ENCODE results near the gene LILRA5. TPM values are rescaled to one million over a fixed set of nuclear protein-coding genes. Genes with fewer than 3 reads are reported as not detected.

The LILRA5 gene
- total and polyA plus RNA-seq, 2 donors (not counting 1 experiment from before 2014, with no cell fraction given), result 1.8 TPM; not detected in 1

- DNase-seq, result no peak
- H2AFZ ChIP-seq (ENCODE audit: insufficient read depth, low read depth, low read length, poor library complexity, severe bottlenecking), result no peak overlapping the region
- Mint-ChIP-seq H3K9me3 (ENCODE audit: insufficient read depth) (peaks cover 2% of the 10 kb centered on the region), H3K4me1 (peaks cover 35% of the 10 kb centered on the region), H3K4me3 (no peak overlapping the region), H3K27ac (peak overlapping the region; percentile 46), H3K27me3 (peaks cover 4% of the 10 kb centered on the region)
- ChIA-PET CTCF (interaction anchor here (0.7 to 13.5 kb wide), 9 partner anchors 14 to 65 kb away, joined by 3 to 235 read pairs (median 5); partner anchors contain the start of gene LILRA4), POLR2A (no interaction called here)
- intact Hi-C loops (cut with micrococcal nuclease), result loop anchor here (1.0 to 2.0 kb wide), 3 partner anchors 21 to 66 kb away; no protein-coding TSS in a partner anchor
- H3K9ac ChIP-seq (ENCODE audit: low read length), result no peak overlapping the region
- WGBS (ENCODE audit: insufficient coverage), result 57% methylated on average over 3 of the region's 5 CpGs
- peaks cover 4% of the 10 kb centered on the region for H3K79me2 ChIP-seq (ENCODE audit: control insufficient read depth, insufficient read depth, low read length)
- H3K36me3 ChIP-seq (replicated peaks in 1 of 2; ENCODE audit: control extremely low read depth in 1 of 2, control insufficient read depth in 1 of 2, extremely low read depth in 1 of 2, insufficient read depth in 2 of 2, low read length in 1 of 2), result no peaks in the 10 kb centered on the region
- no peak overlapping the region for H3K4me3 ChIP-seq (ENCODE audit: control extremely low read depth in 1 of 5, extremely low read depth in 1 of 5, insufficient read depth in 1 of 5, low read depth in 2 of 5, low read length in 4 of 5)
- H3K9me3 ChIP-seq (ENCODE audit: control extremely low read depth in 1 of 3, control insufficient read depth in 2 of 3, insufficient read depth in 1 of 3, low read length in 2 of 3), result peaks cover 0 to 8% (median 0%) of the 10 kb centered on the region in 3 donors
- peak overlapping the region; percentile 32 for H3K4me2 ChIP-seq (replicated peaks; ENCODE audit: low read depth, low read length, poor library complexity, severe bottlenecking)
- H3K27ac ChIP-seq (ENCODE audit: low read length in 2 of 2), result no peak overlapping the region
- ATAC-seq (ENCODE audit: low read depth), result peak; percentile 25
- no peaks in the 10 kb centered on the region for H4K20me1 ChIP-seq (ENCODE audit: control insufficient read depth, insufficient read depth, low read length, poor library complexity, severe bottlenecking)
- H3K4me1 ChIP-seq (ENCODE audit: control insufficient read depth in 2 of 2, insufficient read depth in 2 of 2, low read length in 2 of 2), result peaks cover 39 to 48% of the 10 kb centered on the region in 2 donors
- TF ChIP-seq CTCF (IDR thresholded peaks at IDR 0.05), result no peak
- TF ChIP-seq EZH2 (IDR thresholded peaks at IDR 0.05; ENCODE audit: borderline replicate concordance, insufficient read depth, low read depth, low read length, poor library complexity, severe bottlenecking), result no peak
- H3K27me3 ChIP-seq (replicated peaks in 1 of 4; ENCODE audit: control extremely low read depth in 1 of 4, control insufficient read depth in 3 of 4, insufficient read depth in 4 of 4, low read length in 3 of 4), result no peaks in the 10 kb centered on the region
Observed at GRCh38 chr19:54325631-54326030, 12.7 kb upstream of the LILRA5 start.

DNA sequence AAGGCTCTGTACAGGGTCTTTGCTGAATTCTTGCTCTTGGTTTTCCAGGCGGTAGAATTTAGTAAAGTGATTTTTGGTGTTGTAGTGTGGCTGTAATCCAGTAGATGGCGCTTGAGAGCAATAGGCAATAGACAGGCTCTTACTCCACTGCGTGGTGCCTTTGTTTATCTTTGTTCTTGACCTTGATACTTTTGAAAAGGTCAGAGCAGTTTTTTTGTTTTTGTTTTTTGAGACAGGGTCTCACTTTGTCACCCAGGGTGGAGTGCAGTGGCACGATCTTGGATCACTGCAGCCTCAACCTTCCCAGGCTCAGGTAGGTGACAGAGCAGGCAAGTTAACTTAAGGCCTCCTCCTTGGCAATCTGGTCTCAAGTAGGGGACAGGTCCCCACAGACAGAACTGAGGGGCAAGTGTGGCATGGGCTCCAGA lies 12.2 kb upstream of the LILRA5 start:
- Mint-ChIP-seq H3K27me3 (peaks cover 8% of the 10 kb centered on the region), H3K9me3 (ENCODE audit: insufficient read depth) (peaks cover 2% of the 10 kb centered on the region), H3K4me1 (peaks cover 39% of the 10 kb centered on the region), H3K27ac (peak overlapping the region; percentile 74), H3K4me3 (peak overlapping the region; percentile 42)
- Histone ChIP-seq H3K79me2 (ENCODE audit: control insufficient read depth, insufficient read depth, low read length) (peaks cover 4% of the 10 kb centered on the region), H3K27ac (ENCODE audit: low read length in 2 of 2) (no peak overlapping the region), H3K36me3 (replicated peaks in 1 of 2; ENCODE audit: control extremely low read depth in 1 of 2, control insufficient read depth in 1 of 2, extremely low read depth in 1 of 2, insufficient read depth in 2 of 2, low read length in 1 of 2) (no peaks in the 10 kb centered on the region), H3K4me2 (replicated peaks; ENCODE audit: low read depth, low read length, poor library complexity, severe bottlenecking) (peak overlapping the region; percentile 32), H4K20me1 (ENCODE audit: control insufficient read depth, insufficient read depth, low read length, poor library complexity, severe bottlenecking) (no peaks in the 10 kb centered on the region), H3K9ac (ENCODE audit: low read length) (no peak overlapping the region), H3K4me1 (ENCODE audit: control insufficient read depth in 2 of 2, insufficient read depth in 2 of 2, low read length in 2 of 2) (peaks cover 39 to 48% of the 10 kb centered on the region in 2 donors), H3K27me3 (replicated peaks in 1 of 4; ENCODE audit: control extremely low read depth in 1 of 4, control insufficient read depth in 3 of 4, insufficient read depth in 4 of 4, low read length in 3 of 4) (no peaks in the 10 kb centered on the region), H2AFZ (ENCODE audit: insufficient read depth, low read depth, low read length, poor library complexity, severe bottlenecking) (no peak overlapping the region), H3K9me3 (ENCODE audit: control extremely low read depth in 1 of 3, control insufficient read depth in 2 of 3, insufficient read depth in 1 of 3, low read length in 2 of 3) (peaks cover 0 to 8% (median 0%) of the 10 kb centered on the region in 3 donors), H3K4me3 (ENCODE audit: control extremely low read depth in 1 of 5, extremely low read depth in 1 of 5, insufficient read depth in 1 of 5, low read depth in 2 of 5, low read length in 4 of 5) (no peak overlapping the region)
- intact Hi-C loops (cut with micrococcal nuclease), result loop anchor here (1.0 kb wide), 2 partner anchors 29 to 66 kb away; no protein-coding TSS in a partner anchor
- WGBS (ENCODE audit: insufficient coverage), result 19% methylated on average over 4 of the region's 4 CpGs
- ChIA-PET POLR2A (no interaction called here), CTCF (interaction anchor here (0.7 to 13.5 kb wide), 16 partner anchors 8 to 77 kb away, joined by 3 to 235 read pairs (median 4); no protein-coding TSS in a partner anchor)
- DNase-seq, result peak; percentile 79
- TF ChIP-seq EZH2 (IDR thresholded peaks at IDR 0.05; ENCODE audit: borderline replicate concordance, insufficient read depth, low read depth, low read length, poor library complexity, severe bottlenecking), result no peak
- TF ChIP-seq CTCF (IDR thresholded peaks at IDR 0.05), result peak; percentile 98
- ATAC-seq (ENCODE audit: low read depth), result peak; percentile 70
